Measurements from ENCODE around the gene KRT15. TPM values are rescaled to one million over a fixed set of nuclear protein-coding genes. Genes with fewer than 3 reads are reported as not detected.

The KRT15 gene
- total and polyA plus RNA-seq, 9 of the 15 experiments (the other 6 are each of a cell fraction or from before 2014, with no cell fraction given), result 0.28 to 4.4 (median 0.56) TPM

DNA sequence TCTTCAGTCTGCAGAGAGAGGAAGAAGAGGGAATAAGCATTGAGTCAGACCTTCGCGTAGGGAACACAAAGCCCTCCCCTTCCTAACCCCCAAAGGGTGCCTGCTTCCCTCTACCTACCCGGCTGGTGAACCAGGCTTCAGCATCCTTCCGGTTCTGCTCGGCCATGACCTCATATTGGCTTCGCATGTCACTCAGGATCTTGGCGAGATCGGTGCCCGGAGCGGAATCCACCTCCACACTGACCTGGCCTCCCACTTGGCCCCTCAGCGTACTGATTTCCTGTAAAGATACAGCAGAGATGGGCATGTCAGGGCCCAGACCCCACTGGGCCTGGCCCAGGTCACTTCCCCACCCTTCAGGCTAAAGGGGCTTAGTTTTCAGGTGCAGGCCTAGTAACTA, 5.6 kb upstream of the KRT15 start:
- no peaks in the 10 kb centered on the region for H3K9me3 ChIP-seq (replicated peaks; ENCODE audit: control insufficient read depth, insufficient read depth, low read depth, low read length)
- TF ChIP-seq RBFOX2 (IDR thresholded peaks at IDR 0.05; ENCODE audit: low read depth, low read length) (0 out of 2 replicates have a peak, but pooled peaks have one; percentile 5), PTBP1 (IDR thresholded peaks at IDR 0.05; ENCODE audit: low read depth, low read length) (no peak)
- TF ChIP-seq, protein P1, sequence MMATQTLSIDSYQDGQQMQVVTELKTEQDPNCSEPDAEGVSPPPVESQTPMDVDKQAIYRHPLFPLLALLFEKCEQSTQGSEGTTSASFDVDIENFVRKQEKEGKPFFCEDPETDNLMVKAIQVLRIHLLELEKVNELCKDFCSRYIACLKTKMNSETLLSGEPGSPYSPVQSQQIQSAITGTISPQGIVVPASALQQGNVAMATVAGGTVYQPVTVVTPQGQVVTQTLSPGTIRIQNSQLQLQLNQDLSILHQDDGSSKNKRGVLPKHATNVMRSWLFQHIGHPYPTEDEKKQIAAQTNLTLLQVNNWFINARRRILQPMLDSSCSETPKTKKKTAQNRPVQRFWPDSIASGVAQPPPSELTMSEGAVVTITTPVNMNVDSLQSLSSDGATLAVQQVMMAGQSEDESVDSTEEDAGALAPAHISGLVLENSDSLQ (IDR thresholded peaks at IDR 0.05), result peak; percentile 13; the same call in 1 of the 2 replicates
- CTCF ChIA-PET (ENCODE audit: low intra/inter-chr PET ratio), result no interaction called here
- no TSS peak for BruUV-seq (replicated peaks)
- in situ Hi-C loops (cut with MboI), result no loop called here
- FAIRE-seq, result no peak
- H3K27me3 ChIP-seq (ENCODE audit: control insufficient read depth in 2 of 2, insufficient read depth in 2 of 2, low read length in 2 of 2), result no peaks in the 10 kb centered on the region
- no peak overlapping the region for H3K4me3 ChIP-seq
- POLR2A ChIA-PET, result interaction anchor here (0.6 to 1.2 kb wide), 2 partner anchors 18 to 698 kb away, joined by 3 to 4 read pairs; no protein-coding TSS in a partner anchor
- H3K36me3 ChIP-seq (ENCODE audit: control insufficient read depth, insufficient read depth, low read length), result peaks cover 33% of the 10 kb centered on the region; the same call in 1 of the 3 replicates
- H3K9ac ChIP-seq (ENCODE audit: insufficient read depth in 1 of 2, low read depth in 2 of 2, low read length in 2 of 2), result no peak overlapping the region; a peak in 1 of 4 replicates
- ATAC-seq, result no peak
- H4K20me1 ChIP-seq (replicated peaks; ENCODE audit: control insufficient read depth, insufficient read depth, low read length), result no peaks in the 10 kb centered on the region; the same call in 1 of the 2 replicates
- intact Hi-C loops (cut with micrococcal nuclease), result no loop called here
- H3K27ac ChIP-seq (ENCODE audit: extremely low read depth, low read depth, low read length), result no peak overlapping the region
- no peak overlapping the region for H2AFZ ChIP-seq (ENCODE audit: low read depth, low read length)
- peaks cover 41 to 88% of the 10 kb centered on the region in 2 experiments for H3K4me1 ChIP-seq (replicated peaks in 1 of 2; ENCODE audit: control insufficient read depth in 2 of 2, insufficient read depth in 2 of 2, low read length in 2 of 2)
- WGBS (ENCODE audit: insufficient coverage, low coverage, missing lambda C conversion rate), result 94% methylated on average over 9 of the region's 11 CpGs
- no peaks in the 10 kb centered on the region for H3K9me1 ChIP-seq (ENCODE audit: control insufficient read depth, insufficient read depth, low read length)
- DNase-seq (ENCODE audit: extremely low read depth in 1 of 4, low spot score in 3 of 4), result no peak
- peaks cover 32% of the 10 kb centered on the region for H3K79me2 ChIP-seq (ENCODE audit: control insufficient read depth, insufficient read depth, low read length)
- no peak overlapping the region for H3K4me2 ChIP-seq (ENCODE audit: insufficient read depth, low read length)

DNA sequence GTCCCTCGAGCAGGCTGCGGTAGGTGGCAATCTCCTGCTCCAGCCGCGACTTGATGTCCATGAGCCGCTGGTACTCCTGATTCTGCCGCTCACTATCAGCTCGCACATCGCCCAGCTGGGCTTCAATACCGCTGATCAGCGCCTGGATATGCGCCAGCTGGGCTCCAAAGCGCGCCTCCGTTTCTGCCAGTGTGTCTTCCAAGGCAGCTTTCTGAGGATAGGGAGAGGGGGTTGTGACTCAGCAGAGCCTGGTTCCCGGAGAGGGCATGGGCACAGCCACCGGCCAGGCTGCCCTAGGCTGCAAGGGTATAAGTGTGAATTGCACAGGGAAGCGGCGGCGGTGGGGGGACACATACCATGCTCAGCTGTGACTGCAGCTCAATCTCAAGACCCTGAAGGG, 5.1 kb upstream of the KRT15 start:
- peaks cover 33% of the 10 kb centered on the region; the same call in 1 of the 3 replicates for H3K36me3 ChIP-seq (ENCODE audit: control insufficient read depth, insufficient read depth, low read length)
- no peaks in the 10 kb centered on the region for H3K27me3 ChIP-seq (ENCODE audit: control insufficient read depth in 2 of 2, insufficient read depth in 2 of 2, low read length in 2 of 2)
- CTCF ChIA-PET (ENCODE audit: low intra/inter-chr PET ratio), result no interaction called here
- H3K9me3 ChIP-seq (replicated peaks; ENCODE audit: control insufficient read depth, insufficient read depth, low read depth, low read length), result no peaks in the 10 kb centered on the region
- TSS peak; percentile 31 for BruUV-seq (replicated peaks)
- H3K27ac ChIP-seq (ENCODE audit: extremely low read depth, low read depth, low read length), result no peak overlapping the region
- peak overlapping the region in 1 of 2 experiments; percentile 1; a peak in 1 of 4 replicates for H3K9ac ChIP-seq (ENCODE audit: insufficient read depth in 1 of 2, low read depth in 2 of 2, low read length in 2 of 2)
- H3K4me1 ChIP-seq (replicated peaks in 1 of 2; ENCODE audit: control insufficient read depth in 2 of 2, insufficient read depth in 2 of 2, low read length in 2 of 2), result peaks cover 36 to 85% of the 10 kb centered on the region in 2 experiments
- FAIRE-seq (no peak), ATAC-seq (no peak), DNase-seq (ENCODE audit: extremely low read depth in 1 of 4, low spot score in 3 of 4) (no peak)
- peaks cover 28% of the 10 kb centered on the region for H3K79me2 ChIP-seq (ENCODE audit: control insufficient read depth, insufficient read depth, low read length)
- in situ Hi-C loops (cut with MboI), result no loop called here
- 59% methylated on average over 19 of the region's 19 CpGs for WGBS (ENCODE audit: insufficient coverage, low coverage, missing lambda C conversion rate)
- no peak overlapping the region for H3K4me3 ChIP-seq
- POLR2A ChIA-PET, result no interaction called here
- intact Hi-C loops (cut with micrococcal nuclease), result no loop called here
- H3K9me1 ChIP-seq (ENCODE audit: control insufficient read depth, insufficient read depth, low read length), result no peaks in the 10 kb centered on the region
- H3K4me2 ChIP-seq (ENCODE audit: insufficient read depth, low read length), result no peak overlapping the region
- no peaks in the 10 kb centered on the region; the same call in 1 of the 2 replicates for H4K20me1 ChIP-seq (replicated peaks; ENCODE audit: control insufficient read depth, insufficient read depth, low read length)
- no peak overlapping the region for H2AFZ ChIP-seq (ENCODE audit: low read depth, low read length)
- TF ChIP-seq, protein P2, sequence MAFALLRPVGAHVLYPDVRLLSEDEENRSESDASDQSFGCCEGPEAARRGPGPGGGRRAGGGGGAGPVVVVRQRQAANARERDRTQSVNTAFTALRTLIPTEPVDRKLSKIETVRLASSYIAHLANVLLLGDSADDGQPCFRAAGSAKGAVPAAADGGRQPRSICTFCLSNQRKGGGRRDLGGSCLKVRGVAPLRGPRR (CRISPR knock-in tag; IDR thresholded peaks at IDR 0.05), result no peak
- TF ChIP-seq CBFA2T3 (IDR thresholded peaks at IDR 0.05), result peak; percentile 21; the same call in 1 of the 2 replicates
- peak; percentile 32; the same call in 1 of the 2 replicates for TF ChIP-seq NFIC (IDR thresholded peaks at IDR 0.05)
- TF ChIP-seq RBFOX2 (IDR thresholded peaks at IDR 0.05; ENCODE audit: low read depth, low read length), result peak; percentile 17; the same call in 1 of the 2 replicates
- TF ChIP-seq, protein P3, sequence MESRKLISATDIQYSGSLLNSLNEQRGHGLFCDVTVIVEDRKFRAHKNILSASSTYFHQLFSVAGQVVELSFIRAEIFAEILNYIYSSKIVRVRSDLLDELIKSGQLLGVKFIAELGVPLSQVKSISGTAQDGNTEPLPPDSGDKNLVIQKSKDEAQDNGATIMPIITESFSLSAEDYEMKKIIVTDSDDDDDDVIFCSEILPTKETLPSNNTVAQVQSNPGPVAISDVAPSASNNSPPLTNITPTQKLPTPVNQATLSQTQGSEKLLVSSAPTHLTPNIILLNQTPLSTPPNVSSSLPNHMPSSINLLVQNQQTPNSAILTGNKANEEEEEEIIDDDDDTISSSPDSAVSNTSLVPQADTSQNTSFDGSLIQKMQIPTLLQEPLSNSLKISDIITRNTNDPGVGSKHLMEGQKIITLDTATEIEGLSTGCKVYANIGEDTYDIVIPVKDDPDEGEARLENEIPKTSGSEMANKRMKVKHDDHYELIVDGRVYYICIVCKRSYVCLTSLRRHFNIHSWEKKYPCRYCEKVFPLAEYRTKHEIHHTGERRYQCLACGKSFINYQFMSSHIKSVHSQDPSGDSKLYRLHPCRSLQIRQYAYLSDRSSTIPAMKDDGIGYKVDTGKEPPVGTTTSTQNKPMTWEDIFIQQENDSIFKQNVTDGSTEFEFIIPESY (CRISPR knock-in tag; IDR thresholded peaks at IDR 0.05), result peak; percentile 60; the same call in 1 of the 2 replicates
- TF ChIP-seq, protein P4, sequence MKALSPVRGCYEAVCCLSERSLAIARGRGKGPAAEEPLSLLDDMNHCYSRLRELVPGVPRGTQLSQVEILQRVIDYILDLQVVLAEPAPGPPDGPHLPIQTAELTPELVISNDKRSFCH (CRISPR knock-in tag; IDR thresholded peaks at IDR 0.05), result no peak
- TF ChIP-seq, protein P4 (tag; IDR thresholded peaks at IDR 0.05), result no peak
- TF ChIP-seq, protein P5, sequence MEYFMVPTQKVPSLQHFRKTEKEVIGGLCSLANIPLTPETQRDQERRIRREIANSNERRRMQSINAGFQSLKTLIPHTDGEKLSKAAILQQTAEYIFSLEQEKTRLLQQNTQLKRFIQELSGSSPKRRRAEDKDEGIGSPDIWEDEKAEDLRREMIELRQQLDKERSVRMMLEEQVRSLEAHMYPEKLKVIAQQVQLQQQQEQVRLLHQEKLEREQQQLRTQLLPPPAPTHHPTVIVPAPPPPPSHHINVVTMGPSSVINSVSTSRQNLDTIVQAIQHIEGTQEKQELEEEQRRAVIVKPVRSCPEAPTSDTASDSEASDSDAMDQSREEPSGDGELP (CRISPR knock-in tag; IDR thresholded peaks at IDR 0.05; ENCODE audit: borderline replicate concordance), result peak; percentile 56; the same call in 1 of the 2 replicates
